ENCODE data around the gene RAB3C. TPM values are rescaled to one million over a fixed set of nuclear protein-coding genes. Genes with fewer than 3 reads are reported as not detected.
"Not testable (repeated sequence)": the region's sequence is repeated elsewhere in the genome, so short reads cannot be mapped to it uniquely, and the experiment has no call there.

RAB3C gene
- total RNA-seq, 1 experiment from 2014 or later = 13.3 TPM

DNA sequence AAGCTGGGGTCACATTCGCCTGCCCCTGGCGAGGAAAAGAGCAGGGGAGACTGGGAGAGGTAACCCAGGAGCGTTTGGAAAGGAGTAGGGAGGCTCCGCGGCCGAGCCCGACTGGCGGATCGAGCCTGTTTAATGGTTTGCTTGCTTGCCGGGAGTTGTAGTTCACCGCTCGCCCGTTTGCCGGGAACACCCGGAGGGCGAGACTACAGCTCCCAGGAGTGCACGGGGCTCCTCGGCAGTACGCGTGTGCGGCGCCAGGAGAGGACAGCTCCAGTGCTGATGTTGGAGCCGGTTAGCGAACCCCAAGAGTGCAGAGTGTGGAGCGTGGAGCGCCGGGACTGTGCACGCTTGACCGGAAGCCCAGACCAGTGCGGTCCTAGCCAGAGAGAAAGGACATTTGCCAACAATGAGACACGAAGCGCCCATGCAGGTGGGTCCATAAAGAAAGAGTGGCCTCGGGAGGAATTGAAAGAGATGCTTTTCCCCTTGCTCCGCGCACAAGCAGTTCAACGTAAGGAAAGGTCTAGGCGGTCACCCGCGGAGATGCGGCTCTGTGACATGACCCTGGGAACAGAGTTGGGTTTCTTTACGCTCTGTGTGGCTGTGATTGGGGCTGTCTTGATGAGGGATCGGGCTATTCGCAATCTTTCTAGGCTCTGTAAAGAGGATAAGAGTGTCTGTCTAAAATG is at the start of gene RAB3C (continued):
- TF ChIP-seq, protein P1, sequence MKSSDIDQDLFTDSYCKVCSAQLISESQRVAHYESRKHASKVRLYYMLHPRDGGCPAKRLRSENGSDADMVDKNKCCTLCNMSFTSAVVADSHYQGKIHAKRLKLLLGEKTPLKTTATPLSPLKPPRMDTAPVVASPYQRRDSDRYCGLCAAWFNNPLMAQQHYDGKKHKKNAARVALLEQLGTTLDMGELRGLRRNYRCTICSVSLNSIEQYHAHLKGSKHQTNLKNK (CRISPR knock-in tag; IDR thresholded peaks at IDR 0.05) = no peak
- TF ChIP-seq NFYB (CRISPR knock-in tag; conservative IDR thresholded peaks at IDR 0.05; ENCODE audit: low read depth) = no peak
- TF ChIP-seq MXD4 (CRISPR knock-in tag; IDR thresholded peaks at IDR 0.05; ENCODE audit: borderline replicate concordance) = no peak
- TF ChIP-seq, protein P2, sequence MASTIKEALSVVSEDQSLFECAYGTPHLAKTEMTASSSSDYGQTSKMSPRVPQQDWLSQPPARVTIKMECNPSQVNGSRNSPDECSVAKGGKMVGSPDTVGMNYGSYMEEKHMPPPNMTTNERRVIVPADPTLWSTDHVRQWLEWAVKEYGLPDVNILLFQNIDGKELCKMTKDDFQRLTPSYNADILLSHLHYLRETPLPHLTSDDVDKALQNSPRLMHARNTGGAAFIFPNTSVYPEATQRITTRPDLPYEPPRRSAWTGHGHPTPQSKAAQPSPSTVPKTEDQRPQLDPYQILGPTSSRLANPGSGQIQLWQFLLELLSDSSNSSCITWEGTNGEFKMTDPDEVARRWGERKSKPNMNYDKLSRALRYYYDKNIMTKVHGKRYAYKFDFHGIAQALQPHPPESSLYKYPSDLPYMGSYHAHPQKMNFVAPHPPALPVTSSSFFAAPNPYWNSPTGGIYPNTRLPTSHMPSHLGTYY (CRISPR knock-in tag; IDR thresholded peaks at IDR 0.05) = no peak
- TF ChIP-seq JAZF1 (CRISPR knock-in tag; IDR thresholded peaks at IDR 0.05) = no peak
- TF ChIP-seq GTF2I (CRISPR knock-in tag; conservative IDR thresholded peaks at IDR 0.05) = no peak
- TF ChIP-seq, protein P3, sequence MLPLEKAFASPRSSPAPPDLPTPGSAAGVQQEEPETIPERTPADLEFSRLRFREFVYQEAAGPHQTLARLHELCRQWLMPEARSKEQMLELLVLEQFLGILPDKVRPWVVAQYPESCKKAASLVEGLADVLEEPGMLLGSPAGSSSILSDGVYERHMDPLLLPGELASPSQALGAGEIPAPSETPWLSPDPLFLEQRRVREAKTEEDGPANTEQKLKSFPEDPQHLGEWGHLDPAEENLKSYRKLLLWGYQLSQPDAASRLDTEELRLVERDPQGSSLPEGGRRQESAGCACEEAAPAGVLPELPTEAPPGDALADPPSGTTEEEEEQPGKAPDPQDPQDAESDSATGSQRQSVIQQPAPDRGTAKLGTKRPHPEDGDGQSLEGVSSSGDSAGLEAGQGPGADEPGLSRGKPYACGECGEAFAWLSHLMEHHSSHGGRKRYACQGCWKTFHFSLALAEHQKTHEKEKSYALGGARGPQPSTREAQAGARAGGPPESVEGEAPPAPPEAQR (CRISPR knock-in tag; IDR thresholded peaks at IDR 0.05) = no peak
- TF ChIP-seq, protein P4, sequence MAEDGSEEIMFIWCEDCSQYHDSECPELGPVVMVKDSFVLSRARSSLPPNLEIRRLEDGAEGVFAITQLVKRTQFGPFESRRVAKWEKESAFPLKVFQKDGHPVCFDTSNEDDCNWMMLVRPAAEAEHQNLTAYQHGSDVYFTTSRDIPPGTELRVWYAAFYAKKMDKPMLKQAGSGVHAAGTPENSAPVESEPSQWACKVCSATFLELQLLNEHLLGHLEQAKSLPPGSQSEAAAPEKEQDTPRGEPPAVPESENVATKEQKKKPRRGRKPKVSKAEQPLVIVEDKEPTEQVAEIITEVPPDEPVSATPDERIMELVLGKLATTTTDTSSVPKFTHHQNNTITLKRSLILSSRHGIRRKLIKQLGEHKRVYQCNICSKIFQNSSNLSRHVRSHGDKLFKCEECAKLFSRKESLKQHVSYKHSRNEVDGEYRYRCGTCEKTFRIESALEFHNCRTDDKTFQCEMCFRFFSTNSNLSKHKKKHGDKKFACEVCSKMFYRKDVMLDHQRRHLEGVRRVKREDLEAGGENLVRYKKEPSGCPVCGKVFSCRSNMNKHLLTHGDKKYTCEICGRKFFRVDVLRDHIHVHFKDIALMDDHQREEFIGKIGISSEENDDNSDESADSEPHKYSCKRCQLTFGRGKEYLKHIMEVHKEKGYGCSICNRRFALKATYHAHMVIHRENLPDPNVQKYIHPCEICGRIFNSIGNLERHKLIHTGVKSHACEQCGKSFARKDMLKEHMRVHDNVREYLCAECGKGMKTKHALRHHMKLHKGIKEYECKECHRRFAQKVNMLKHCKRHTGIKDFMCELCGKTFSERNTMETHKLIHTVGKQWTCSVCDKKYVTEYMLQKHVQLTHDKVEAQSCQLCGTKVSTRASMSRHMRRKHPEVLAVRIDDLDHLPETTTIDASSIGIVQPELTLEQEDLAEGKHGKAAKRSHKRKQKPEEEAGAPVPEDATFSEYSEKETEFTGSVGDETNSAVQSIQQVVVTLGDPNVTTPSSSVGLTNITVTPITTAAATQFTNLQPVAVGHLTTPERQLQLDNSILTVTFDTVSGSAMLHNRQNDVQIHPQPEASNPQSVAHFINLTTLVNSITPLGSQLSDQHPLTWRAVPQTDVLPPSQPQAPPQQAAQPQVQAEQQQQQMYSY (CRISPR knock-in tag; IDR thresholded peaks at IDR 0.05) = no peak
- TF ChIP-seq, protein P5, sequence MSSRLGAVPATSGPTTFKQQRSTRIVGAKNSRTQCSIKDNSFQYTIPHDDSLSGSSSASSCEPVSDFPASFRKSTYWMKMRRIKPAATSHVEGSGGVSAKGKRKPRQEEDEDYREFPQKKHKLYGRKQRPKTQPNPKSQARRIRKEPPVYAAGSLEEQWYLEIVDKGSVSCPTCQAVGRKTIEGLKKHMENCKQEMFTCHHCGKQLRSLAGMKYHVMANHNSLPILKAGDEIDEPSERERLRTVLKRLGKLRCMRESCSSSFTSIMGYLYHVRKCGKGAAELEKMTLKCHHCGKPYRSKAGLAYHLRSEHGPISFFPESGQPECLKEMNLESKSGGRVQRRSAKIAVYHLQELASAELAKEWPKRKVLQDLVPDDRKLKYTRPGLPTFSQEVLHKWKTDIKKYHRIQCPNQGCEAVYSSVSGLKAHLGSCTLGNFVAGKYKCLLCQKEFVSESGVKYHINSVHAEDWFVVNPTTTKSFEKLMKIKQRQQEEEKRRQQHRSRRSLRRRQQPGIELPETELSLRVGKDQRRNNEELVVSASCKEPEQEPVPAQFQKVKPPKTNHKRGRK (CRISPR knock-in tag; IDR thresholded peaks at IDR 0.05; ENCODE audit: borderline replicate concordance) = no peak

DNA sequence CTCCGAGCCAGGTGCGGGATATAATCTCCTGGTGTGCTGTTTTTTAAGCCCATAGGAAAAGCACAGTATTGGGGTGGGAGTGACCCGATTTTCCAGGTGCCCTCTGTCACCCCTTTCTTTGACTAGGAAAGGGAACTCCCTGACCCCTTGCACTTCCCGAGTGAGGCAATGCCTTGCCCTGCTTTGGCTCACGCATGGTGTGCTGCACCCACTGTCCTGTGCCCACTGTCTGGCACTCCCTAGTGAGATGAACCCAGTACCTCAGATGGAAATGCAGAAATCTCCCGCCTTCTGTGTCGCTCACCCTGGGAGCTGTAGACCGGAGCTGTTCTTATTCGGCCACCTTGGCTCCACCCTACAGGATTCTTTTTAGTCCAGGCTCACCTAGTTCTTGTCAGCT is 40.9 kb upstream of the RAB3C start:
- ATAC-seq; H3K27me3 Mint-ChIP-seq (ENCODE audit: low read depth); H3K4me3 Mint-ChIP-seq; H3K27ac Mint-ChIP-seq; CTCF ChIA-PET; DNase-seq (ENCODE audit: low spot score); POLR2A ChIA-PET; H3K4me1 Mint-ChIP-seq: not testable (repeated sequence)
- Mint-ChIP-seq H3K9me3 (peaks cover 57% of the 10 kb centered on the region), H3K36me3 (peaks cover 45% of the 10 kb centered on the region)

DNA sequence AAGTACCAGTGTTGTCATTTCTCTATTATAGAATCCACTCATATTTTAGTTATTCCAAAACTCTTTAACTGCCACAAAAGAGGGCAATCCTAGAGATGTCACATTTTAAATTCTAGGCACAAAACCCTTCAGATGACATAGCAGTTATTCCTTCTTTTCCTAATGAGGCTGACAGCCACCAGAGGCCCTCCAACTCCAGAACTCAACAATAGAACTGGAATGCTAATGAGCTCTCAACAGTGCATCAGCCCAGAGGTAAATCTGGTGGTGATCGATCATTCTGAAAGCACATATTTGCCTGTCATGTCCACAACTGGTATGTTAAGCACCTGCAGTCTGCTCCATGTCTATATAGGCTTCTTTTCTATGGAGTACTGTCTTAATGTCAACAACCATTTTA is 40.2 kb upstream of the RAB3C start:
- Mint-ChIP-seq H3K4me1 (0 out of 2 replicates have a peak, but pooled peaks cover 2% of the 10 kb centered on the region), H3K27ac (no peak overlapping the region), H3K4me3 (no peak overlapping the region), H3K36me3 (peaks cover 45% of the 10 kb centered on the region), H3K27me3 (ENCODE audit: low read depth) (peaks cover 3% of the 10 kb centered on the region), H3K9me3 (peaks cover 53% of the 10 kb centered on the region)
- CTCF ChIA-PET = no interaction called here
- POLR2A ChIA-PET = no interaction called here
- ATAC-seq (no peak), DNase-seq (ENCODE audit: low spot score) (no peak)
- TF ChIP-seq, protein P5 (CRISPR knock-in tag; IDR thresholded peaks at IDR 0.05; ENCODE audit: borderline replicate concordance) = no peak
- TF ChIP-seq, protein P6, sequence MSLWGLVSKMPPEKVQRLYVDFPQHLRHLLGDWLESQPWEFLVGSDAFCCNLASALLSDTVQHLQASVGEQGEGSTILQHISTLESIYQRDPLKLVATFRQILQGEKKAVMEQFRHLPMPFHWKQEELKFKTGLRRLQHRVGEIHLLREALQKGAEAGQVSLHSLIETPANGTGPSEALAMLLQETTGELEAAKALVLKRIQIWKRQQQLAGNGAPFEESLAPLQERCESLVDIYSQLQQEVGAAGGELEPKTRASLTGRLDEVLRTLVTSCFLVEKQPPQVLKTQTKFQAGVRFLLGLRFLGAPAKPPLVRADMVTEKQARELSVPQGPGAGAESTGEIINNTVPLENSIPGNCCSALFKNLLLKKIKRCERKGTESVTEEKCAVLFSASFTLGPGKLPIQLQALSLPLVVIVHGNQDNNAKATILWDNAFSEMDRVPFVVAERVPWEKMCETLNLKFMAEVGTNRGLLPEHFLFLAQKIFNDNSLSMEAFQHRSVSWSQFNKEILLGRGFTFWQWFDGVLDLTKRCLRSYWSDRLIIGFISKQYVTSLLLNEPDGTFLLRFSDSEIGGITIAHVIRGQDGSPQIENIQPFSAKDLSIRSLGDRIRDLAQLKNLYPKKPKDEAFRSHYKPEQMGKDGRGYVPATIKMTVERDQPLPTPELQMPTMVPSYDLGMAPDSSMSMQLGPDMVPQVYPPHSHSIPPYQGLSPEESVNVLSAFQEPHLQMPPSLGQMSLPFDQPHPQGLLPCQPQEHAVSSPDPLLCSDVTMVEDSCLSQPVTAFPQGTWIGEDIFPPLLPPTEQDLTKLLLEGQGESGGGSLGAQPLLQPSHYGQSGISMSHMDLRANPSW (CRISPR knock-in tag; conservative IDR thresholded peaks at IDR 0.05; ENCODE audit: low read depth) = no peak
- TF ChIP-seq, protein P7, sequence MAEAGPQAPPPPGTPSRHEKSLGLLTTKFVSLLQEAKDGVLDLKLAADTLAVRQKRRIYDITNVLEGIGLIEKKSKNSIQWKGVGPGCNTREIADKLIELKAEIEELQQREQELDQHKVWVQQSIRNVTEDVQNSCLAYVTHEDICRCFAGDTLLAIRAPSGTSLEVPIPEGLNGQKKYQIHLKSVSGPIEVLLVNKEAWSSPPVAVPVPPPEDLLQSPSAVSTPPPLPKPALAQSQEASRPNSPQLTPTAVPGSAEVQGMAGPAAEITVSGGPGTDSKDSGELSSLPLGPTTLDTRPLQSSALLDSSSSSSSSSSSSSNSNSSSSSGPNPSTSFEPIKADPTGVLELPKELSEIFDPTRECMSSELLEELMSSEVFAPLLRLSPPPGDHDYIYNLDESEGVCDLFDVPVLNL (CRISPR knock-in tag; IDR thresholded peaks at IDR 0.05; ENCODE audit: borderline replicate concordance, low read depth) = no peak
